ENCODE data around the gene SPINDOC.
A peak's percentile ranks its signal among the peaks of the same experiment; 100 is the strongest.
"Not testable (repeated sequence)": the region's sequence is repeated elsewhere in the genome, so short reads cannot be mapped to it uniquely, and the experiment has no call there.

Gene SPINDOC

GRCh38 chr11:63850920-63851319 is 37.7 kb downstream of the SPINDOC start:
- Mint-ChIP-seq H3K9me3 (no peaks in the 10 kb centered on the region), H3K4me1 (peaks cover 77% of the 10 kb centered on the region), H3K4me3 (peak overlapping the region; percentile 70 to 85), H3K27ac (peak overlapping the region; percentile 54 to 90), H3K27me3 (no peaks in the 10 kb centered on the region)
- no peak for DNase-seq
- no peak for ATAC-seq

DNA sequence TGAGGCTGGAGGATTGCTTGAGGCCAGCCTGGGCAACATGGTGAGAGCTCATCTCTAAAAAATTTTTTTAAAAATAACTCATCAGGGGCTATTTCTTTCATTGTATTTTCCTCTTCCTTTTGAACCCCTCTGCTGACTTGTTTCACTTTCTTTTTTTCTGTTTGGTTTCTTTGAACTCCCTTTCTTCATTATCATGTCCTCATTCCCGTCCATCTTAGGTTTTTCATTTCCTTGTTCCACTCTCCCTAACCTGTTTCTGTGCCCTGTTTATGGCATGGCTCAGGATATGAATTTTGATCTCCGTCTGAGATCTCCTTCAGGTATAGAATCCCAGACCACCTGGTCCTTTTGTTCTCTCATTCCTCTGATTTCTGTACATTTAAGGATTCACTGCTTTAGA is 38.1 kb downstream of the SPINDOC start:
- Mint-ChIP-seq H3K4me3 (peak overlapping the region; percentile 70 to 85), H3K9me3 (no peaks in the 10 kb centered on the region), H3K27me3 (no peaks in the 10 kb centered on the region), H3K27ac (peak overlapping the region; percentile 90 to 91), H3K4me1 (peaks cover 79% of the 10 kb centered on the region)
- DNase-seq, result no peak
- ATAC-seq, result no peak

- Mint-ChIP-seq H3K4me1 (peaks cover 74% of the 10 kb centered on the region), H3K27ac (no peak overlapping the region), H3K9me3 (no peaks in the 10 kb centered on the region), H3K4me3 (no peak overlapping the region), H3K27me3 (no peaks in the 10 kb centered on the region)
- no peak for DNase-seq
- ATAC-seq, result no peak
These were observed 40.2 kb downstream of the SPINDOC start for GRCh38 chr11:63853476-63853875.

DNA sequence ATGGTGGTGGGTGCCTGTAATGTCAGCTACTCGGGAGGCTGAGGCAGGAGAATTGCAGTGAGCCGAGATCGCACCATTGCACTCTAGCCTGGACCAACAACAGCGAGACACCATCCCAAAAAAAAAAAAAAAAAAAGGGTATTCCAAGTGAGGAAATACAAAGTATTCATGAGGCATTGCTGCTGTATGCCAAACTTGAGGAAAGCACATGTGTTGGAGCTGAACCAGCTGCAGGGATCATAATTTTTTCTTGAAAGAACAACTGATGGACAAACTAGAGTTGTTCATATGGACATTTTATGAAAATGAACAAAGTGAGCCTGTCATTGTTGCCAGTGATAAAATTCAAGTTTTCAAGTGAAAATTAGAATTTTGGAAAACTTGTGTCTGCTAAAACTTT is 41.4 kb downstream of the SPINDOC start:
- Mint-ChIP-seq H3K4me3 (no peak overlapping the region), H3K27ac (no peak overlapping the region)
- ATAC-seq, result no peak

DNA sequence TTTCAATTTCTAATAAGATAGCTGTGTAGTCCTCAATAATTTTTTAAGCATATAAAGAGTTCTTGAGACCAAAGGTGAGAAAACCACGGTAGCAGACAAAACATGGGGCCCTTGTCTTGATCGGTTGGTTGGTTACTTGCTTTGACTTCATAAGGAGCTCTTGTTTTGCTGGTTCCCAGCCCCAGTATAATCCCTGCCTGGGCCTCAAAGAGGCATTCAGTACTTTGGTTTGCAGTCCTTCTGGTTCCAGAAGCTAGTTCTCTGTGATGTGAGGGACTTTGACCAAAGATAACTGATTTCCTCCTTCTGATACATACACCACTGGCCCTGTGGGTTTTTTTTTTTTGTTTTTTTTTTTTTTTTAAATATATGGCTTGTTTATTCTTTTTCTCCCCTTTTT is 42.7 kb downstream of the SPINDOC start:
- Mint-ChIP-seq H3K27me3 (no peaks in the 10 kb centered on the region), H3K27ac (no peak overlapping the region), H3K4me1 (peaks cover 58% of the 10 kb centered on the region), H3K9me3 (no peaks in the 10 kb centered on the region), H3K4me3 (peak overlapping the region; percentile 48 to 57)
- ATAC-seq (peak; percentile 80), DNase-seq (peak in 1 of 2 donors; percentile 25)

More for the DNA sequence above, 41.4 kb downstream of the SPINDOC start:
- Mint-ChIP-seq H3K27me3 (no peaks in the 10 kb centered on the region), H3K9me3 (no peaks in the 10 kb centered on the region), H3K4me1 (peaks cover 71% of the 10 kb centered on the region)
- DNase-seq, result no peak

GRCh38 chr11:63858628-63859550 is 45.6 kb downstream of the SPINDOC start:
- Mint-ChIP-seq H3K4me3 (no peak overlapping the region), H3K9me3 (no peaks in the 10 kb centered on the region), H3K27me3 (no peaks in the 10 kb centered on the region), H3K4me1 (peaks cover 54% of the 10 kb centered on the region), H3K27ac (no peak overlapping the region)
- ATAC-seq, result no peak
- DNase-seq, result no peak

- DNase-seq (no peak), ATAC-seq (no peak)
- peaks cover 61% of the 10 kb centered on the region for H3K4me1 Mint-ChIP-seq
- no peak overlapping the region for H3K4me3 Mint-ChIP-seq
- H3K27me3 Mint-ChIP-seq, result no peaks in the 10 kb centered on the region
- no peaks in the 10 kb centered on the region for H3K9me3 Mint-ChIP-seq
- H3K27ac Mint-ChIP-seq, result peak overlapping the region in 1 of 2 donors; percentile 2
These were observed 49.7 kb downstream of the SPINDOC start for GRCh38 chr11:63862923-63863322.

DNA sequence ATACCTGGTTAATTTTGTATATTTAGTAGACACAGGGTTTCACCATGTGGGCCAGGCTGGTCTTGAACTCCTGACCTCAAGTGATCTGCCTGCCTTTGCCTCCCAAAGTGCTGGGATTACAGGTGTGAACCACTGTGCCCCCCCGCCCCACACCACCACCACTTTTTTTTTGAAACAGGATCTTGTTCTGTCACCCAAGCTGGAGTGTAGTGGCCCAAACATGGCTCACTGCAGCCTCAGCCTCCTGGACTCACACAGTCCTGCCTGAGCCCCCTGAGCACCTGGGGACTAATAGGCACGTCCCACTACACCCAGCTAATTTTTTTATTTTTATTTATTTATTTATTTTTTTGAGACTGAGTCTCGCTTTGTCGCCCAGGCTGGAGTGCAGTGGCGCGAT is 50.4 kb downstream of the SPINDOC start:
- H3K27ac Mint-ChIP-seq, result not testable (repeated sequence)

DNA sequence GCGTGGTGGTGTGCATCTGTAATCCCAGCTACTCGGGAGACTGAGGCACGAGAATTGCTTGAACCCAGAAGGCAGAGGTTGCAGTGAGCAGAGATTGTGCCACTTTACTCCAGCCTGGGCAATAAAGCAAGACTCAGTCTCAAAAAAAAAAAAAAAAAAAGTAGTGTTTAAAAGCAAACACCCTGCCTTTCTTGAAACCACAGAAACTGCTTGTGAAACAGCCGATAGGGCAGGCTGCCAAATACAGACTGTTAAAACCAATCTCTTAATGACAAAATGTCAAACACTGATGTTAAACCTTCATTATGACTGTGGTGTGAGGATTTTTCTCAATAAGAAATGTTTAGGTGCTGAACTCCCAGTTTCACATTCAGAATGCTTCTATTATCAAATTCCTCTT is 53.0 kb downstream of the SPINDOC start:
- DNase-seq (peak; percentile 81 to 87), ATAC-seq (peak; percentile 90)
- peaks cover 83% of the 10 kb centered on the region for H3K4me1 Mint-ChIP-seq
- no peaks in the 10 kb centered on the region for H3K9me3 Mint-ChIP-seq
- no peaks in the 10 kb centered on the region for H3K27me3 Mint-ChIP-seq
- H3K27ac Mint-ChIP-seq, result peak overlapping the region in 1 of 2 donors; percentile 84
- peak overlapping the region; percentile 78 to 83 for H3K4me3 Mint-ChIP-seq

More for the DNA sequence above, 50.4 kb downstream of the SPINDOC start:
- not testable (repeated sequence) for ATAC-seq, H3K27me3 Mint-ChIP-seq, H3K9me3 Mint-ChIP-seq, DNase-seq
- H3K4me3 Mint-ChIP-seq, result peak overlapping the region in 1 of 2 donors; percentile 25
- peaks cover 63% of the 10 kb centered on the region for H3K4me1 Mint-ChIP-seq

DNA sequence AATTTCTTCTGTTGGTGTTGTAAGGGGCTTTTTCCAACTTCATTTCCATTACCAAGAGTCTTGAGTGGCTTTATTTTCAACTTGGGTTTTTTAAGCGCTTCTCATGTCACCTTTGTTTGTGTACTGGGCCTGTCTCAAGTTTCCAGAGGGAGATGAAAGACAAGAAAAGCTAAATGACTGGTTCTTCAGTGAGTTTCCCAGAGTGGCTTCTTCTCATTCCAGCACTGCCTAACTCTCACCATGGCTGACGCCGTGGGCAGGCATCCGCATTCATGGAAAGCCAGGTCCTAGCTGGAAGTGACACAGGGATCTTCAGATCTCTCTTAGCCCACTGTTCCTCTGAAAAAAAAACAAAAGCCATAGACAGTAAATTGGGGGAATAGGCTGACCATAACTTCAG is 54.3 kb downstream of the SPINDOC start:
- H3K9me3 Mint-ChIP-seq, result no peaks in the 10 kb centered on the region
- peak overlapping the region in 1 of 2 donors; percentile 8 for H3K4me3 Mint-ChIP-seq
- no peak overlapping the region for H3K27ac Mint-ChIP-seq
- no peak for DNase-seq
- no peaks in the 10 kb centered on the region for H3K27me3 Mint-ChIP-seq
- ATAC-seq, result no peak
- peaks cover 87% of the 10 kb centered on the region for H3K4me1 Mint-ChIP-seq

DNA sequence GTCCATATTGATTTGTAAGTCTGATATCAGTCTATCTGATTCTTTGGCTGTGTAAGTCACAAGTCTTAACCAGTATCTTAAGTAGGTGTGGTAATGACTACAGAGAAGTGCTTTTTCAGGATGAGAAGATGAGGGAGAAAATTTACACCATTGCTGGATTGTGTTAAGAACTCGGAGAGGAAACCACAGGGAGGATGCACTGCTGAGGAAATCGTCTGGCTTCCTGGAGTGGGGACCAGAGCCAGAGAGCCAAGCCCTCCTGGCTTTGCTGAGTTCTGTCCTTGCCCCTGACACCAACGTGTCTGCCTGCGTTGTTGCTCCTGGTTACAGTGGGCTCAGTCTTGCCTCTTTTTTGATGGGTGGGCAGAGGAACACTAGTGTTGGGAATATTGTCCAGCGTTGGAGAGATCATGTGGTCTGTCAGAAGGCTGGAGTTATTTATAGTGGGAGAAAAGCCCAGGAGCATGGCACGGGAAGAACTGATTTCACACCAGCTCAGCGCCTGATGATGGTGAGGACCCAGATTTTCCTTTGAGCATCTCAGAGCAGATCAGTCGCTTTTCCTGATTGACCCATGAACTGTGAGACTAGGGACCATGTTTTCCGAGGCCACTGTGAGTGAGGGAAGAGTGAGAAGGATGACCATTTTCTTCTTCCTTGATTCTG is 55.3 kb downstream of the SPINDOC start:
- no peak for DNase-seq
- Mint-ChIP-seq H3K4me3 (peak overlapping the region; percentile 0 to 5), H3K4me1 (peaks cover 87% of the 10 kb centered on the region), H3K27me3 (no peaks in the 10 kb centered on the region), H3K27ac (no peak overlapping the region), H3K9me3 (no peaks in the 10 kb centered on the region)
- ATAC-seq, result no peak

DNA sequence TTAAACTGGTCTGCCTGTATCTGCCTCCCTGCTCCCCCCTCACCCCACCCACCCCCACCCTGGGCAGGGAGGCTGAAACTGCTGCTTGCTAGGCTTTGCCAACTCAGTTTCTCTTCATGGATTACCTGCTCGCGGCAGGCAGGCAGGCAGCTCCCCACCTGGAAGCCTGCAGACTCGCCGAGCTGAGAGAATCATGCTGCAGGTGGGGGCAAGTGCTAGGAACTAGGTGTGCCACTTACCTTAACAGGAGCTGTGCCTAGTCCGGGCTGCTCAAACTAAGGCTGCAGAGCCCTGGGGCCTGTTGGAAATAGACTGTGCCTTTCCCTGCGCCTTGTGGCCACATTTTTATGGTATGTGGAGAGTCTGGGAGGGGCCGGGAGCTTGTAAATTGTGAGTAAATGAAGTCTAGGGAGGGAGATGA is 55.9 kb downstream of the SPINDOC start:
- DNase-seq, result no peak
- H3K9me3 Mint-ChIP-seq, result no peaks in the 10 kb centered on the region
- ATAC-seq, result no peak

GRCh38 chr11:63869683-63870082 is 56.4 kb downstream of the SPINDOC start:
- Mint-ChIP-seq H3K9me3 (no peaks in the 10 kb centered on the region), H3K4me3 (peak overlapping the region; percentile 54 to 73), H3K4me1 (peaks cover 96% of the 10 kb centered on the region), H3K27ac (no peak overlapping the region), H3K27me3 (no peaks in the 10 kb centered on the region)
- DNase-seq (peak in 1 of 2 donors; percentile 44), ATAC-seq (peak; percentile 52)

More for the DNA sequence above, 55.9 kb downstream of the SPINDOC start:
- peaks cover 91% of the 10 kb centered on the region for H3K4me1 Mint-ChIP-seq
- H3K4me3 Mint-ChIP-seq, result peak overlapping the region; percentile 54 to 73
- no peaks in the 10 kb centered on the region for H3K27me3 Mint-ChIP-seq
- H3K27ac Mint-ChIP-seq, result no peak overlapping the region

GRCh38 chr11:63870351-63871140 is 57.3 kb downstream of the SPINDOC start:
- Mint-ChIP-seq H3K4me3 (peak overlapping the region; percentile 54 to 73), H3K4me1 (peaks cover 95% of the 10 kb centered on the region), H3K27ac (peak overlapping the region; percentile 56 to 80), H3K9me3 (no peaks in the 10 kb centered on the region), H3K27me3 (no peaks in the 10 kb centered on the region)
- DNase-seq (peak in 1 of 2 donors; percentile 28), ATAC-seq (peak; percentile 58)

Data from stimulated activated naive CD8-positive, alpha-beta T cell treated with anti-CD3 and anti-CD28 coated beads, Interleukin-15, amount 100 ng/mL, for 72 hours (primary cell).